GM19238 (cell line): ENCODE results near the gene RASL11B.

Source experiments
- DNase-seq: peaks from one replicate; pipeline ENCODE4 v3.0.0; 2011; ENCODE audit warnings: low spot score; ENCODE audit not compliant: insufficient read length

RASL11B gene

GRCh38 chr4:52914051-52914605, 52.0 kb downstream of the RASL11B start:
- no peak for DNase-seq

GRCh38 chr4:52915191-52915590, 53.1 kb downstream of the RASL11B start:
- DNase-seq: no peak

DNA sequence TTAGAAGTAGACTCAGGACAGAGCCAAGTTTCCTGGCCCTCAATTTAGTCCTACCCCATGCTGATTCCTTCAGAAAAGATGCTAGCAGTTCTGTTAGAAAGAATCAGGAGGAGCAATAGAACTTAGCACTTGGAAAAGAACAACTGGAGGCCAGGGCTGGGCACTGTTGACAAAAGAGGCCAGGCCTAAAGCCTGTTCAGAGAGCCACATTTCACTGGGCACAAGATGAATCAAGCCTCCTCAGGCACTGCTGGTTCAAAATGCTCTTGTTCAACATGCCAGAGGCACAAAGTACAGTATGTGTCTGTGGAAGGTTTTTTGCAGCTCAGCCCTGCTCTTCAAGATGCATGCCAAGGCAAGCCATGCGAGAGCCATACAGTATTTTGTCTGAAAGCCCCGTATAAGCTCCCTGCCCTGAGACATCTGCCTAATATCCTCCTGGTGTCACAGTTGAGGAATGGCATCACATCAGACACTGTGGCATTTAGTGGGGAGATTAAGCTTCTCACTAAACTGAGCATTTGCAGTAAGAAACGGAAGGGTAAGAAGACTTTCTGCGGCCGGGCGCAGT, 53.7 kb downstream of the RASL11B start:
- DNase-seq: no peak
